GM12865 (cell line): ENCODE measurements around the gene COQ10B.
"Not testable (repeated sequence)": the region's sequence is repeated elsewhere in the genome, so short reads cannot be mapped to it uniquely, and the experiment has no call there.

ENCODE experiments used
- DNase-seq: peaks from one replicate; pipeline ENCODE4 v3.0.0; 2010; ENCODE audit warnings: low read depth
- H3K4me3 ChIP-seq: 2 replicates; pipeline ENCODE4 v1.5.1; 2011; ENCODE audit warnings: mild to moderate bottlenecking, low read depth, low read length, control low read depth
- CTCF ChIP-seq: IDR thresholded peaks from 2 replicates; pipeline ENCODE4 v1.5.1; 2011; ENCODE audit warnings: low read length, control low read depth, low read depth, inconsistent platforms; ENCODE audit not compliant: insufficient read depth; ENCODE audit errors: missing control alignments

COQ10B gene

GRCh38 chr2:197423307-197423706, 30.0 kb upstream of the COQ10B start:
- DNase-seq, result no peak
- TF ChIP-seq CTCF, result no peak
- no peak overlapping the region for H3K4me3 ChIP-seq

DNA sequence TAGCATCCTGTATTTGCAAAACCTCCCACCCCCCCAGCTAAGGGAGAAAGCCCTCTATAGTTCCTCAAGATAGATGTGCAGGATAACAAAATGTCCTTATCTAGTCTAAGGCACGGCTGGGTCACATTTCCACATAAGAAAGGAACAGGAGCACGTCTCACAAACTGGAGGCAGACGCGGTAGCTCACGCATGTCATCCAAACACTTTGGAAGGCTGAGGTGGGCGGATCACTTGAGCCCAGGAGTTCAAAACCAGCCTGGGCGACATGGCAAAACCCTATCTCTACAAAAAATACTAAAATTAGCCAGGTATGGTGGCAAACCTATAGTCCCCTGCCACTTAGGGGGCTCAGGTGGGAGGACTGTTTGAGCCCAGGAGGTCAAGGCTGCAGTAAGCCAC, 27.8 kb upstream of the COQ10B start:
- DNase-seq, result no peak
- TF ChIP-seq CTCF, result no peak
- no peak overlapping the region for H3K4me3 ChIP-seq

GRCh38 chr2:197426723-197427603, 26.4 kb upstream of the COQ10B start:
- DNase-seq, result no peak

DNA sequence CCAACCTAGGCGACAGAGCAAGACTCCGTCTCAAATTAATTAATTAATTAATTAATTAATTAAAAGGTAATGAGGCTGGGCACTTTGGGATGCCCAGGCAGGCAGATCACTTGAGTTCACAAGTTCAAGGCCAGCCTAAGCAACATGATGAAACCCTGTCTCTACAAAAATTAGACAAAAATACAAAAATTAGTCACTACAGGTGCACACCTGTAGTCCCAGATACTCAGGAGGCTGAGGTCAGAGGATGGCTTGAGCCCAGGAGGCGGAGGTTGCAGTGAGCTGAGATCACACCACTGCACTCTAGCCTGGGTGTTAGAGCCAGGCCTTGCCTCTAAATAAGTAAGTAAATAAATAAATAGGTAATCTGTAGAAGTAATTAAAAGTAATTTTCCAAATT, 25.4 kb upstream of the COQ10B start:
- no peak overlapping the region for H3K4me3 ChIP-seq
- no peak for DNase-seq
- TF ChIP-seq CTCF, result no peak

More at GRCh38 chr2:197426723-197427603, 26.4 kb upstream of the COQ10B start:
- H3K4me3 ChIP-seq, result no peak overlapping the region
- no peak for TF ChIP-seq CTCF

- H3K4me3 ChIP-seq, result peak overlapping the region; percentile 79
- DNase-seq, result no peak
- TF ChIP-seq CTCF, result no peak
Measured at GRCh38 chr2:197431858-197432257, 21.5 kb upstream of the COQ10B start.

DNA sequence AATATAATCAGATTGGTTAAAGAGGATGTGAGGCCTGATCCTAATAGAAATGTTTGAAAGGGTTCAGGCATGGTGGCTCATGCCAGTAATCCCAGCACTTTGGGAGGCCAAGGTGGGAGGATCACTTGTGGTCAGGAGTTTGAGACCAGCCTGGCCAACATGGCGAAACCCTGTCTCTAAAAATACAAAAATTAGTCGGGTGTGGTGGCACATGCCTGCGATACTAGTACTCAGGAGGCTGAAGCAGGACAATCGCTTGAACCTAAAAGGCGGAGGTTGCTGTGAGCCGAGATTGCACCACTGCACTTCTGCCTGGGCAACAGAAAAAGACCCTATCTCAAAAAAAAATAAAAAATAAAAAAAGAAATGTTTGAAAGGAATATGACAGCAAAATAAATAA, 20.8 kb upstream of the COQ10B start:
- H3K4me3 ChIP-seq, result peak overlapping the region; percentile 79
- not testable (repeated sequence) for DNase-seq

GRCh38 chr2:197433780-197434438, 19.4 kb upstream of the COQ10B start:
- TF ChIP-seq CTCF, result no peak

More at GRCh38 chr2:197433780-197434438, 19.4 kb upstream of the COQ10B start:
- DNase-seq, result peak; percentile 37
- peak overlapping the region; percentile 79 for H3K4me3 ChIP-seq
